Measurements from ENCODE around the gene DYNC2I2. TPM values are rescaled to one million over a fixed set of nuclear protein-coding genes. Genes with fewer than 3 reads are reported as not detected.
"Not testable (repeated sequence)": the region's sequence is repeated elsewhere in the genome, so short reads cannot be mapped to it uniquely, and the experiment has no call there.

Gene DYNC2I2
- total and polyA plus RNA-seq, 2 experiments from 2014 or later: 77.2 to 119 TPM

GRCh38 chr9:128657344-128657704 lies 677 bp upstream of the DYNC2I2 start:
- no peak for TF ChIP-seq CTCF (IDR thresholded peaks at IDR 0.05; ENCODE audit: low read depth, low read length)
- H3K9me3 ChIP-seq (ENCODE audit: low read depth): no peaks in the 10 kb centered on the region
- DNase-seq (ENCODE audit: low read depth in 1 of 2, low spot score in 1 of 2): no peak
- H3K27me3 ChIP-seq: no peaks in the 10 kb centered on the region
- no peaks in the 10 kb centered on the region for H3K4me1 ChIP-seq (ENCODE audit: low read depth)
- H3K4me3 ChIP-seq: peak overlapping the region; percentile 81
- H3K36me3 ChIP-seq: no peaks in the 10 kb centered on the region
- peak overlapping the region; percentile 100 for H3K27ac ChIP-seq

- no peak overlapping the region for H3K27ac ChIP-seq
- H3K4me1 ChIP-seq (ENCODE audit: low read depth): no peaks in the 10 kb centered on the region
- no peak overlapping the region for H3K4me3 ChIP-seq
- H3K9me3 ChIP-seq (ENCODE audit: low read depth): no peaks in the 10 kb centered on the region
- H3K27me3 ChIP-seq: no peaks in the 10 kb centered on the region
- no peak for TF ChIP-seq CTCF (IDR thresholded peaks at IDR 0.05; ENCODE audit: low read depth, low read length)
- no peak for DNase-seq (ENCODE audit: low read depth in 1 of 2, low spot score in 1 of 2)
- no peaks in the 10 kb centered on the region for H3K36me3 ChIP-seq
Observed at GRCh38 chr9:128654481-128654880, 2.2 kb downstream of the DYNC2I2 start.

- no peak for TF ChIP-seq CTCF (IDR thresholded peaks at IDR 0.05; ENCODE audit: low read depth, low read length)
- Histone ChIP-seq H3K27ac (no peak overlapping the region), H3K9me3 (ENCODE audit: low read depth) (no peaks in the 10 kb centered on the region), H3K4me3 (no peak overlapping the region), H3K4me1 (ENCODE audit: low read depth) (no peaks in the 10 kb centered on the region), H3K36me3 (no peaks in the 10 kb centered on the region), H3K27me3 (no peaks in the 10 kb centered on the region)
- DNase-seq (ENCODE audit: low read depth in 1 of 2, low spot score in 1 of 2): no peak
Observed at GRCh38 chr9:128653908-128654307, 2.7 kb downstream of the DYNC2I2 start.

GRCh38 chr9:128651798-128652197 lies 4.8 kb downstream of the DYNC2I2 start:
- Histone ChIP-seq H3K4me1 (ENCODE audit: low read depth) (no peaks in the 10 kb centered on the region), H3K9me3 (ENCODE audit: low read depth) (no peaks in the 10 kb centered on the region), H3K27me3 (no peaks in the 10 kb centered on the region), H3K27ac (no peak overlapping the region), H3K4me3 (no peak overlapping the region), H3K36me3 (no peaks in the 10 kb centered on the region)
- TF ChIP-seq CTCF (IDR thresholded peaks at IDR 0.05; ENCODE audit: low read depth, low read length): no peak
- DNase-seq (ENCODE audit: low read depth in 1 of 2, low spot score in 1 of 2): no peak

- H3K36me3 ChIP-seq; H3K4me3 ChIP-seq; H3K27me3 ChIP-seq; H3K9me3 ChIP-seq (ENCODE audit: low read depth); H3K4me1 ChIP-seq (ENCODE audit: low read depth); H3K27ac ChIP-seq: not testable (repeated sequence)
- DNase-seq (ENCODE audit: low read depth in 1 of 2, low spot score in 1 of 2): peak in 1 of 2 donors; percentile 61
- TF ChIP-seq CTCF (IDR thresholded peaks at IDR 0.05; ENCODE audit: low read depth, low read length): peak; percentile 25
Observed at GRCh38 chr9:128648206-128648605, 8.4 kb downstream of the DYNC2I2 start.
